ENCODE data around the gene PPP1R9B. TPM values are rescaled to one million over a fixed set of nuclear protein-coding genes. Genes with fewer than 3 reads are reported as not detected.

The PPP1R9B gene
- total RNA-seq, 1 experiment from 2014 or later: 21.7 TPM

DNA sequence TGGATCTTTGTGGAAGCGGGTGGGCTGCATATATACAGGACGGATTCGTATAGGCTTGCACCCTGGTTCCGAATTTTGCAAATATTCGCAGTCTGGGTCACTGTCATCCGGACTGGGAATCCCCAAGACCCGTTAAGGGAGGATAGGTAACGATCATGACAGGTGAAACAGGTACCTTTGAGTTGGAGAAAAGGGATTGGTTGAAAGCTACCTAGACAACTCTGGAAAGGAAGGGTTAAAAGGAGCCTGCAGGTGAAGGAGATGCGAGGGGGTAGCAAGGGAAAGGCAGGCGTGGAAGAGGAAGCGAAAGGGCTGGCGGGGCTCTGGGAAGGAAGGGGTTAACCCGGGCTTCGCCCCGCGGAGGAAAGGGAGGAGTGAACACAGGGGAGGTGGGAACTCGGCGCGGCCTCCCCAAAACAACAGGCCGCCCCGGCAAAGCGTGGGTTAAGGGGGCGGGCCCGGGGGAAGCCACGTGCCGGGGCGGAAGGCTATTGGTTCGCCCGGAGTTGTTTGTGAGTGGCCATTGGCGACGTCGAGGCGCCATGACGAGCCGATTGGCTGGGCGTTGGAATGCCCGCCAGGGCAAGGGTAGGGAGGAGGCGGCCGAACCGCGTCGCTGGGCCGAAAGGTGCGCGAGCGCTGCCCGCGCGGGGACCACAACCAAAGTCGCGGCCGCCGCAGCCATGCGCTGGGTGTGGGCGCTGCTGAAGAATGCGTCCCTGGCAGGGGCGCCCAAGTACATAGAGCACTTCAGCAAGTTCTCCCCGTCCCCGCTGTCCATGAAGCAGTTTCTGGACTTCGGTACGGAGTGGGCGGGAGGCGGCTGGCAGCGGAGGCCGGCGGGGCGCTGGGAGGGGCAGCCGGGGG lies 55.5 kb downstream of the PPP1R9B start, which contains the start of gene PDK2 (continued):
- TF ChIP-seq, protein P1, sequence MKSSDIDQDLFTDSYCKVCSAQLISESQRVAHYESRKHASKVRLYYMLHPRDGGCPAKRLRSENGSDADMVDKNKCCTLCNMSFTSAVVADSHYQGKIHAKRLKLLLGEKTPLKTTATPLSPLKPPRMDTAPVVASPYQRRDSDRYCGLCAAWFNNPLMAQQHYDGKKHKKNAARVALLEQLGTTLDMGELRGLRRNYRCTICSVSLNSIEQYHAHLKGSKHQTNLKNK (CRISPR knock-in tag; IDR thresholded peaks at IDR 0.05): no peak
- TF ChIP-seq ZNF263 (CRISPR knock-in tag; IDR thresholded peaks at IDR 0.05; ENCODE audit: low read depth): no peak
- TF ChIP-seq, protein P2, sequence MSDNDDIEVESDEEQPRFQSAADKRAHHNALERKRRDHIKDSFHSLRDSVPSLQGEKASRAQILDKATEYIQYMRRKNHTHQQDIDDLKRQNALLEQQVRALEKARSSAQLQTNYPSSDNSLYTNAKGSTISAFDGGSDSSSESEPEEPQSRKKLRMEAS (CRISPR knock-in tag; IDR thresholded peaks at IDR 0.05): peak; percentile 88
- TF ChIP-seq, protein P3, sequence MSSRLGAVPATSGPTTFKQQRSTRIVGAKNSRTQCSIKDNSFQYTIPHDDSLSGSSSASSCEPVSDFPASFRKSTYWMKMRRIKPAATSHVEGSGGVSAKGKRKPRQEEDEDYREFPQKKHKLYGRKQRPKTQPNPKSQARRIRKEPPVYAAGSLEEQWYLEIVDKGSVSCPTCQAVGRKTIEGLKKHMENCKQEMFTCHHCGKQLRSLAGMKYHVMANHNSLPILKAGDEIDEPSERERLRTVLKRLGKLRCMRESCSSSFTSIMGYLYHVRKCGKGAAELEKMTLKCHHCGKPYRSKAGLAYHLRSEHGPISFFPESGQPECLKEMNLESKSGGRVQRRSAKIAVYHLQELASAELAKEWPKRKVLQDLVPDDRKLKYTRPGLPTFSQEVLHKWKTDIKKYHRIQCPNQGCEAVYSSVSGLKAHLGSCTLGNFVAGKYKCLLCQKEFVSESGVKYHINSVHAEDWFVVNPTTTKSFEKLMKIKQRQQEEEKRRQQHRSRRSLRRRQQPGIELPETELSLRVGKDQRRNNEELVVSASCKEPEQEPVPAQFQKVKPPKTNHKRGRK (CRISPR knock-in tag; IDR thresholded peaks at IDR 0.05; ENCODE audit: borderline replicate concordance): no peak
- peak; percentile 77; the same call in 1 of the 2 replicates for TF ChIP-seq FOXP1 (CRISPR knock-in tag; IDR thresholded peaks at IDR 0.05; ENCODE audit: borderline replicate concordance)
- TF ChIP-seq, protein P4, sequence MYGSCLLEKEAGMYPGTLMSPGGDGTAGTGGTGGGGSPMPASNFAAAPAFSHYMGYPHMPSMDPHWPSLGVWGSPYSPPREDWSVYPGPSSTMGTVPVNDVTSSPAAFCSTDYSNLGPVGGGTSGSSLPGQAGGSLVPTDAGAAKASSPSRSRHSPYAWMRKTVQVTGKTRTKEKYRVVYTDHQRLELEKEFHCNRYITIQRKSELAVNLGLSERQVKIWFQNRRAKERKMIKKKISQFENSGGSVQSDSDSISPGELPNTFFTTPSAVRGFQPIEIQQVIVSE (CRISPR knock-in tag; IDR thresholded peaks at IDR 0.05; ENCODE audit: borderline replicate concordance): no peak
- TF ChIP-seq, protein P5, sequence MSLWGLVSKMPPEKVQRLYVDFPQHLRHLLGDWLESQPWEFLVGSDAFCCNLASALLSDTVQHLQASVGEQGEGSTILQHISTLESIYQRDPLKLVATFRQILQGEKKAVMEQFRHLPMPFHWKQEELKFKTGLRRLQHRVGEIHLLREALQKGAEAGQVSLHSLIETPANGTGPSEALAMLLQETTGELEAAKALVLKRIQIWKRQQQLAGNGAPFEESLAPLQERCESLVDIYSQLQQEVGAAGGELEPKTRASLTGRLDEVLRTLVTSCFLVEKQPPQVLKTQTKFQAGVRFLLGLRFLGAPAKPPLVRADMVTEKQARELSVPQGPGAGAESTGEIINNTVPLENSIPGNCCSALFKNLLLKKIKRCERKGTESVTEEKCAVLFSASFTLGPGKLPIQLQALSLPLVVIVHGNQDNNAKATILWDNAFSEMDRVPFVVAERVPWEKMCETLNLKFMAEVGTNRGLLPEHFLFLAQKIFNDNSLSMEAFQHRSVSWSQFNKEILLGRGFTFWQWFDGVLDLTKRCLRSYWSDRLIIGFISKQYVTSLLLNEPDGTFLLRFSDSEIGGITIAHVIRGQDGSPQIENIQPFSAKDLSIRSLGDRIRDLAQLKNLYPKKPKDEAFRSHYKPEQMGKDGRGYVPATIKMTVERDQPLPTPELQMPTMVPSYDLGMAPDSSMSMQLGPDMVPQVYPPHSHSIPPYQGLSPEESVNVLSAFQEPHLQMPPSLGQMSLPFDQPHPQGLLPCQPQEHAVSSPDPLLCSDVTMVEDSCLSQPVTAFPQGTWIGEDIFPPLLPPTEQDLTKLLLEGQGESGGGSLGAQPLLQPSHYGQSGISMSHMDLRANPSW (CRISPR knock-in tag; conservative IDR thresholded peaks at IDR 0.05; ENCODE audit: low read depth): no peak
- TF ChIP-seq MYBL2 (CRISPR knock-in tag; IDR thresholded peaks at IDR 0.05): no peak
- TF ChIP-seq, protein P6, sequence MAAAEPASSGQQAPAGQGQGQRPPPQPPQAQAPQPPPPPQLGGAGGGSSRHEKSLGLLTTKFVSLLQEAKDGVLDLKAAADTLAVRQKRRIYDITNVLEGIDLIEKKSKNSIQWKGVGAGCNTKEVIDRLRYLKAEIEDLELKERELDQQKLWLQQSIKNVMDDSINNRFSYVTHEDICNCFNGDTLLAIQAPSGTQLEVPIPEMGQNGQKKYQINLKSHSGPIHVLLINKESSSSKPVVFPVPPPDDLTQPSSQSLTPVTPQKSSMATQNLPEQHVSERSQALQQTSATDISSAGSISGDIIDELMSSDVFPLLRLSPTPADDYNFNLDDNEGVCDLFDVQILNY (CRISPR knock-in tag; IDR thresholded peaks at IDR 0.05): 0 out of 2 replicates have a peak, but pooled peaks have one; percentile 46
- TF ChIP-seq OVOL2 (CRISPR knock-in tag; IDR thresholded peaks at IDR 0.05; ENCODE audit: borderline replicate concordance): no peak
- TF ChIP-seq, protein P7, sequence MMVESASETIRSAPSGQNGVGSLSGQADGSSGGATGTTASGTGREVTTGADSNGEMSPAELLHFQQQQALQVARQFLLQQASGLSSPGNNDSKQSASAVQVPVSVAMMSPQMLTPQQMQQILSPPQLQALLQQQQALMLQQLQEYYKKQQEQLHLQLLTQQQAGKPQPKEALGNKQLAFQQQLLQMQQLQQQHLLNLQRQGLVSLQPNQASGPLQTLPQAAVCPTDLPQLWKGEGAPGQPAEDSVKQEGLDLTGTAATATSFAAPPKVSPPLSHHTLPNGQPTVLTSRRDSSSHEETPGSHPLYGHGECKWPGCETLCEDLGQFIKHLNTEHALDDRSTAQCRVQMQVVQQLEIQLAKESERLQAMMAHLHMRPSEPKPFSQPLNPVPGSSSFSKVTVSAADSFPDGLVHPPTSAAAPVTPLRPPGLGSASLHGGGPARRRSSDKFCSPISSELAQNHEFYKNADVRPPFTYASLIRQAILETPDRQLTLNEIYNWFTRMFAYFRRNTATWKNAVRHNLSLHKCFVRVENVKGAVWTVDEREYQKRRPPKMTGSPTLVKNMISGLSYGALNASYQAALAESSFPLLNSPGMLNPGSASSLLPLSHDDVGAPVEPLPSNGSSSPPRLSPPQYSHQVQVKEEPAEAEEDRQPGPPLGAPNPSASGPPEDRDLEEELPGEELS (CRISPR knock-in tag; IDR thresholded peaks at IDR 0.05): no peak
- no peak for TF ChIP-seq TCF7 (CRISPR knock-in tag; IDR thresholded peaks at IDR 0.05; ENCODE audit: low read depth)
- TF ChIP-seq ZBTB21 (CRISPR knock-in tag; IDR thresholded peaks at IDR 0.05; ENCODE audit: borderline replicate concordance): no peak
- TF ChIP-seq FOXJ3 (CRISPR knock-in tag; IDR thresholded peaks at IDR 0.05; ENCODE audit: borderline replicate concordance): no peak
- TF ChIP-seq, protein P8, sequence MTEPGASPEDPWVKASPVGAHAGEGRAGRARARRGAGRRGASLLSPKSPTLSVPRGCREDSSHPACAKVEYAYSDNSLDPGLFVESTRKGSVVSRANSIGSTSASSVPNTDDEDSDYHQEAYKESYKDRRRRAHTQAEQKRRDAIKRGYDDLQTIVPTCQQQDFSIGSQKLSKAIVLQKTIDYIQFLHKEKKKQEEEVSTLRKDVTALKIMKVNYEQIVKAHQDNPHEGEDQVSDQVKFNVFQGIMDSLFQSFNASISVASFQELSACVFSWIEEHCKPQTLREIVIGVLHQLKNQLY (CRISPR knock-in tag; IDR thresholded peaks at IDR 0.05): no peak
- no peak for TF ChIP-seq CREB1 (CRISPR knock-in tag; IDR thresholded peaks at IDR 0.05)
- TF ChIP-seq MXD4 (CRISPR knock-in tag; IDR thresholded peaks at IDR 0.05; ENCODE audit: borderline replicate concordance): no peak
- no peak for TF ChIP-seq HMGA2 (CRISPR knock-in tag; IDR thresholded peaks at IDR 0.05)
- TF ChIP-seq, protein P9, sequence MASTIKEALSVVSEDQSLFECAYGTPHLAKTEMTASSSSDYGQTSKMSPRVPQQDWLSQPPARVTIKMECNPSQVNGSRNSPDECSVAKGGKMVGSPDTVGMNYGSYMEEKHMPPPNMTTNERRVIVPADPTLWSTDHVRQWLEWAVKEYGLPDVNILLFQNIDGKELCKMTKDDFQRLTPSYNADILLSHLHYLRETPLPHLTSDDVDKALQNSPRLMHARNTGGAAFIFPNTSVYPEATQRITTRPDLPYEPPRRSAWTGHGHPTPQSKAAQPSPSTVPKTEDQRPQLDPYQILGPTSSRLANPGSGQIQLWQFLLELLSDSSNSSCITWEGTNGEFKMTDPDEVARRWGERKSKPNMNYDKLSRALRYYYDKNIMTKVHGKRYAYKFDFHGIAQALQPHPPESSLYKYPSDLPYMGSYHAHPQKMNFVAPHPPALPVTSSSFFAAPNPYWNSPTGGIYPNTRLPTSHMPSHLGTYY (CRISPR knock-in tag; IDR thresholded peaks at IDR 0.05): no peak
- TF ChIP-seq, protein P10, sequence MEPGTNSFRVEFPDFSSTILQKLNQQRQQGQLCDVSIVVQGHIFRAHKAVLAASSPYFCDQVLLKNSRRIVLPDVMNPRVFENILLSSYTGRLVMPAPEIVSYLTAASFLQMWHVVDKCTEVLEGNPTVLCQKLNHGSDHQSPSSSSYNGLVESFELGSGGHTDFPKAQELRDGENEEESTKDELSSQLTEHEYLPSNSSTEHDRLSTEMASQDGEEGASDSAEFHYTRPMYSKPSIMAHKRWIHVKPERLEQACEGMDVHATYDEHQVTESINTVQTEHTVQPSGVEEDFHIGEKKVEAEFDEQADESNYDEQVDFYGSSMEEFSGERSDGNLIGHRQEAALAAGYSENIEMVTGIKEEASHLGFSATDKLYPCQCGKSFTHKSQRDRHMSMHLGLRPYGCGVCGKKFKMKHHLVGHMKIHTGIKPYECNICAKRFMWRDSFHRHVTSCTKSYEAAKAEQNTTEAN (CRISPR knock-in tag; IDR thresholded peaks at IDR 0.05): no peak
- TF ChIP-seq, protein P11, sequence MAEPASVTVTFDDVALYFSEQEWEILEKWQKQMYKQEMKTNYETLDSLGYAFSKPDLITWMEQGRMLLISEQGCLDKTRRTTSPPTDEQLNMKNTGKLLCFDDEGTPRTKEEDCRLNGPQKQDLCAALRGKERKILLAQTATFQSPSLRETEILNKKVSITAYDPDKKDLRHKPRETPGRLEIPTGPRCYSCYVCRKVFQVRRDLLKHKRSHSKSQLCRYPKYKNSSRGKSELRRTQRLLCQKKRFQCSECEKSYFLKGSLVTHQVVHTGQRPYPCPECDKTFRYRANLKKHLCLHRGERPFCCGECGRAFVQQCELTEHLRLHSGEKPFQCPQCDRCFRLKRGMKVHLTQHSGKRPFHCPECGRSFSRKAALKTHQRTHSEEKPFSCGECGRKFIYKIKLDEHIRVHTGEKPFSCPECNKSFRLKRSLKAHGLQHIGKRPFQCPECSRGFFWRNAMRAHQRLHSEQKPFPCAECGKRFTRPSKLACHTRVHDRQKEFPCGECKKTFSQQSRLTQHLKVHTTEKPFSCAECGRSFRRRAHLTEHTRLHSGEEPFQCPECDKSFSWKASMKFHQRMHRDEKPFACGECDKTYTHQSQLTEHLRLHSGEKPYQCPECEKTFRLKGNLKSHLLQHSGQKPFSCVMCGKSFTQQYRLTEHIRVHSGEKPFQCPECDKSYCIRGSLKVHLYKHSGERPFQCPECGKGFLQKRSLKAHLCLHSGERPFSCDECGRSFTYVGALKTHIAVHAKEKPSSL (CRISPR knock-in tag; conservative IDR thresholded peaks at IDR 0.05): no peak
- TF ChIP-seq ZNF396 (CRISPR knock-in tag; IDR thresholded peaks at IDR 0.05; ENCODE audit: borderline replicate concordance): no peak

Measured in WTC11 (cell line).